Activated T-cell treated with anti-CD3 and anti-CD28 coated beads for 4 hours (primary cell): ENCODE results near the gene NNT.
"Not testable (repeated sequence)": the region's sequence is repeated elsewhere in the genome, so short reads cannot be mapped to it uniquely, and the experiment has no call there.

Source experiments
- DNase-seq: peaks from one replicate; pipeline ENCODE4 v3.0.0-alpha.2; 2020

The NNT gene

GRCh38 chr5:43729846-43730478 lies 127.0 kb downstream of the NNT start:
- no peak for DNase-seq

GRCh38 chr5:43730832-43731342 lies 127.9 kb downstream of the NNT start:
- DNase-seq, result no peak

GRCh38 chr5:43731573-43731972 lies 128.6 kb downstream of the NNT start:
- DNase-seq, result no peak

- not testable (repeated sequence) for DNase-seq
These were observed 143.1 kb downstream of the NNT start for GRCh38 chr5:43745923-43746548.

- DNase-seq, result no peak
These were observed 147.8 kb downstream of the NNT start for GRCh38 chr5:43750809-43751208.

GRCh38 chr5:43753069-43753468 lies 150.1 kb downstream of the NNT start:
- no peak for DNase-seq
